ENCODE data around the gene UAP1L1. TPM values are rescaled to one million over a fixed set of nuclear protein-coding genes. Genes with fewer than 3 reads are reported as not detected.

The UAP1L1 gene
- total RNA-seq, 8 experiments from 2014 or later, result 0.63 to 8.9 (median 4.5) TPM

DNA sequence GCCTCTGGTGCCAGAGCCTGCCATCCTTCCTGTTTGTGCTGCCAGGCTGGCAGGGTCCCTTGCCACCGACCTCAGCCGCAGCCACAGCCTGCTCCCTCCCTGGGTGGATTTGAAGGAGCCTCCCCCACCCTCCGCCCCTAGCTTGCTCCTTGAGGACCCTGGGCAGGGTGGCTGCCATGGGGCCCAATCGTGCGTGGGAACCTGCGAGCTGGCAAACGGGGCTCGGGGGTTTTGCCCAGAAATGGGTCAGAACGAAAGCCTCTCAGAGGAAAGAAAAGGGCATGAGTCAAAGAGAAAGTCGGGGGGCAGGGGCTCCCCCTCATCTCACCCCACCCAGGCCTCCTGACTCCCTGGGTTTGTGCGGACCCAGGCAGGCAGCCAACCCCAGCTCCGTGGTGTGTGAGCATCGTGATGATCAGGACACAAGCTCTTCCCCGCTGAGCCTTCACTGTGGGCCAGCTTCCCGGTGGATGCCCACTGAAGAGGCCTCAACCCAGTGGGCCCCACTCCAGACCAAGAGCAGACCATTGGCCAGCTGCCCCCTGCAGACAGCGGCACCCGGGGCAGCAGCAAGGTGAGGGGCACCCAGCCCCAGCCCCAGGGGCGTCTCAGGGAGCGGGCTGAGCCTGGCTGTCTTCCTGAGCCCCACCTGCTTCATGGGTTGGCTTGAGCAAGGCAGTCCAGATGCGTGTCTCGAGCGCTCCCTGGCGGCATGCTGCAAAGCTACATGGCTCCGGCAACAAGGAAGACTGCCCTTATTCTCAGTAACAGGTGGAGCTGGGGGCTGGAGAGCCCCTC lies 42.4 kb upstream of the UAP1L1 start:
- in situ Hi-C loops (cut with MboI; ENCODE audit: low pct_unique_long_range_greater_than_20kb in 2 of 9, low sequenced_read_pairs in 9 of 9, unreplicated experiment in 9 of 9), result loop anchor here in 7 of 9 experiments (25.0 kb wide), 1 partner anchor 248 kb away; the partner anchor contains the start of genes CCDC183 (in 7 of the 7) and TMEM141 (in 7 of the 7)
- peaks cover 7 to 11% of the 10 kb centered on the region in 2 donors for H3K4me1 ChIP-seq (replicated peaks in 1 of 2)
- WGBS, 10 experiments, result 0 to 80% (median 16%) methylated on average over 1 to 11 of the region's 24 CpGs; no CpG with 5 or more reads in 4 of the 10 experiments
- no peak overlapping the region for H3K27ac ChIP-seq
- peak; percentile 81 to 98 (median 85) for ATAC-seq (replicated peaks in 6 of 8)
- H3K4me3 ChIP-seq, result no peak overlapping the region

DNA sequence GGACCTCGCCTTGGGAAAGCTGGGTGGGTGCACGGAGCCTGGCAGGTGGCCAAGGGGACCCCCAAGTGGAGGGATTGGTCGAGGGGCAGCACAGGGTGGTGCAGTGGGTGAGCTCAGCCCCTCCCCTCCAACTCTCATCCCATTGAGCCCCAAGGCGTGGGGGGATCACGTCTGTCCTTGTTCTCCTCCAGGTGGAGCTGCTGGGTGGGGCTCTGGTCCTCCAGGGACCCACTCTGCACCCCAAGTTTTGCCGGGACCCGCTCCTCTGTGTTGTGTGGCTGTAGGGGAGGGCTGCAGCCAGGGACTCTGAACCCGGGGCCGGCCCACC lies 41.8 kb upstream of the UAP1L1 start:
- WGBS, 10 experiments, result 0% methylated on average over 1 of the region's 9 CpGs; no CpG with 5 or more reads in 8 of the 10 experiments
- in situ Hi-C loops (cut with MboI; ENCODE audit: low pct_unique_long_range_greater_than_20kb in 2 of 9, low sequenced_read_pairs in 9 of 9, unreplicated experiment in 9 of 9), result loop anchor here in 7 of 9 experiments (25.0 kb wide), 1 partner anchor 248 kb away; the partner anchor contains the start of genes CCDC183 (in 7 of the 7) and TMEM141 (in 7 of the 7)
- Histone ChIP-seq H3K27ac (no peak overlapping the region), H3K4me1 (replicated peaks in 1 of 2) (peaks cover 7 to 11% of the 10 kb centered on the region in 2 donors), H3K4me3 (no peak overlapping the region)
- peak; percentile 13 to 57 (median 37) for ATAC-seq (replicated peaks in 6 of 8)

DNA sequence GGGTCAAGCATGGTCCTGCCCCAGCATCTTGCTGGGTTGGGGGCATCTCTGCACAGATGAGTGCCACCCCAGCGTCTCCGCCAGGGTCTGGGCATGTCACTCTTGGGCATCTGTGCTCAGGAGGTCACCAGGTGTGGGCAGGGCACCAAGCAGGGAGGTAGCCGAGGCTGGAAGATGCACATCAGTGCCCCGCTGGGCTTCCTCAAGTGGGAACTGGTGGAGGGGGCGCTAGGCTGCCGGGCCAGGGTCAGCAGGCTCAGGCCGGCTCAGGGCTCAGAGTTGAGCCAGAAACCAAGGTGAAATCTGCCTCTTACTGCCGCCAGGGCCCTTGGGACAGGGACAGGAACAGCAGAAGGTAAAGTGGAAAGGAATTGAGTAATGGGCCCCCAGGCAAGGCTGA lies 41.4 kb upstream of the UAP1L1 start:
- Histone ChIP-seq H3K27ac (no peak overlapping the region), H3K4me1 (replicated peaks in 1 of 2) (peaks cover 7 to 11% of the 10 kb centered on the region in 2 donors), H3K4me3 (no peak overlapping the region)
- in situ Hi-C loops (cut with MboI; ENCODE audit: low pct_unique_long_range_greater_than_20kb in 2 of 9, low sequenced_read_pairs in 9 of 9, unreplicated experiment in 9 of 9), result loop anchor here in 7 of 9 experiments (25.0 kb wide), 1 partner anchor 249 kb away; the partner anchor contains the start of genes CCDC183 (in 7 of the 7) and TMEM141 (in 7 of the 7)
- no peak for ATAC-seq (replicated peaks in 6 of 8)
- WGBS, 10 experiments, result 57 to 100% (median 82%) methylated on average over 1 to 5 of the region's 8 CpGs; no CpG with 5 or more reads in 5 of the 10 experiments

DNA sequence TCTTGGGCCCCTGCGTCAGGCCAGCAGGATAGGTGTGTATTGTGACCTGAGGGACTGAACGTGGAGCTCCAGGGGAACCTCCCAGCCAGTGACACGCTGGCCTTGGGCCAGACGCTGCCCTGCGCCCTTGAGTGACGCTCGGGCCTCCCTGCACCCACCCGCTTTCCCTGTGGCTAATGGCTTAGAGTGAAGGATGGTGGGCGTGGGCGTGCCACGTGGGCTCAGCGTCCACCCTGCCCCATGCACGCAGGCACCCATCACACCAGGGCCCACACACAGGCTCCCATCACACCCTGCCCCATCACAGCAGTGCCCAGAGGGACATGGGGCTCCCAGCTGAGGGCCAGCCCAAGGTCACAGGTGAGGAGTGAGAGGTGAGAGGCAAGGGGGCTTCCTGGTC lies 40.3 kb upstream of the UAP1L1 start:
- whole genome bisulfite sequencing, 10 experiments, result 20 to 96% (median 79%) methylated on average over 1 to 5 of the region's 13 CpGs; no CpG with 5 or more reads in 6 of the 10 experiments
- no peak overlapping the region for H3K4me3 ChIP-seq
- H3K27ac ChIP-seq, result no peak overlapping the region
- in situ Hi-C loops (cut with MboI; ENCODE audit: low pct_unique_long_range_greater_than_20kb in 2 of 9, low sequenced_read_pairs in 9 of 9, unreplicated experiment in 9 of 9), result loop anchor here in 7 of 9 experiments (25.0 kb wide), 1 partner anchor 250 kb away; the partner anchor contains the start of genes CCDC183 (in 7 of the 7) and TMEM141 (in 7 of the 7)
- peaks cover 3 to 8% of the 10 kb centered on the region in 2 donors for H3K4me1 ChIP-seq (replicated peaks in 1 of 2)
- ATAC-seq (replicated peaks in 6 of 8), result no peak

DNA sequence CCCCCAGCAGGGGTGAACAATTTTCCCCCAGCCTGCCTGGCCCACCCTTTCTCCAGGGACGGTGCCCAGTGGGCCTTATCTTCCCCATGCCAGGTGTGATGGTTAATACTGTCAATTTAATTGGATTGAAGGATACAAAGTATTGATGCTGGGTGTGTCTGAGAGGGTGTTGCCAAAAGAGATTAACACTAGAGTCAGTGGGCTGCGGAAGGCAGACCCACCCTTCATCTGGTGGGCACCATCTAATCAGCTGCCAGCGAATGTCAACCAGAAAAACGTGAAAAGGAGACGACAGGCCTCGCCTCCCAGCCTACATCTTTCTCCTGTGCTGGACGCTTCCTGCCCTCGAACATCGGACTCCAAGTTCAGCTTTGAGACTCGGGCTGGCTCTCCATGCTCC lies 39.8 kb upstream of the UAP1L1 start:
- 80 to 100% (median 84%) methylated on average over 1 to 5 of the region's 10 CpGs; no CpG with 5 or more reads in 4 of the 10 experiments for WGBS, 10 experiments

DNA sequence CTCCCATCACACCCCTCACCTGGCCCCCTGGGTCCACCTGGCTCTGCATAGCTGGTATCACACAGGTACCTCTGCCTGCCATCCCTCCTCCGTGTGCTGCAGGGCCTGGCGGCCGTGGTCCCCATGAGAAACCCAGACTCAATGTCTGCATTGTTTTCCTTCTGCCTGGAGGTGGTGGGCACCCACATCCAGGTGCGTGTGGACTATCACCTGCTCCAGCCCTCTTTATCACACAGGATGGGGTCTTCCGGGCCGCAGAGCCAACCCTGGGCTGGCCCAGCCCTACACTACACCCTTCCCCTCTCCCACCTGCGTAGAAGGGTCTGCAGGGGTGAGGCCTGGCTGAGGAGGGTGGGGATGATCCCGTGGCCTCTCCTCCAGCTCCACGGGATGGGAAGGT lies 38.4 kb upstream of the UAP1L1 start:
- Histone ChIP-seq H3K4me1 (replicated peaks in 1 of 2) (peaks cover 5% of the 10 kb centered on the region in 2 donors), H3K4me3 (no peak overlapping the region), H3K27ac (no peak overlapping the region)
- WGBS, 10 experiments, result 93 to 100% (median 100%) methylated on average over 2 to 3 of the region's 9 CpGs; no CpG with 5 or more reads in 7 of the 10 experiments
- in situ Hi-C loops (cut with MboI; ENCODE audit: low pct_unique_long_range_greater_than_20kb in 2 of 9, low sequenced_read_pairs in 9 of 9, unreplicated experiment in 9 of 9), result loop anchor here in 7 of 9 experiments (25.0 kb wide), 1 partner anchor 252 kb away; the partner anchor contains the start of genes CCDC183 (in 7 of the 7) and TMEM141 (in 7 of the 7)
- ATAC-seq (replicated peaks in 6 of 8), result no peak

More for the DNA sequence above, 39.8 kb upstream of the UAP1L1 start:
- no peak overlapping the region for H3K27ac ChIP-seq
- in situ Hi-C loops (cut with MboI; ENCODE audit: low pct_unique_long_range_greater_than_20kb in 2 of 9, low sequenced_read_pairs in 9 of 9, unreplicated experiment in 9 of 9), result loop anchor here in 7 of 9 experiments (25.0 kb wide), 1 partner anchor 250 kb away; the partner anchor contains the start of genes CCDC183 (in 7 of the 7) and TMEM141 (in 7 of the 7)
- H3K4me1 ChIP-seq (replicated peaks in 1 of 2), result peaks cover 2 to 4% of the 10 kb centered on the region in 2 donors
- no peak overlapping the region for H3K4me3 ChIP-seq
- no peak for ATAC-seq (replicated peaks in 6 of 8)

DNA sequence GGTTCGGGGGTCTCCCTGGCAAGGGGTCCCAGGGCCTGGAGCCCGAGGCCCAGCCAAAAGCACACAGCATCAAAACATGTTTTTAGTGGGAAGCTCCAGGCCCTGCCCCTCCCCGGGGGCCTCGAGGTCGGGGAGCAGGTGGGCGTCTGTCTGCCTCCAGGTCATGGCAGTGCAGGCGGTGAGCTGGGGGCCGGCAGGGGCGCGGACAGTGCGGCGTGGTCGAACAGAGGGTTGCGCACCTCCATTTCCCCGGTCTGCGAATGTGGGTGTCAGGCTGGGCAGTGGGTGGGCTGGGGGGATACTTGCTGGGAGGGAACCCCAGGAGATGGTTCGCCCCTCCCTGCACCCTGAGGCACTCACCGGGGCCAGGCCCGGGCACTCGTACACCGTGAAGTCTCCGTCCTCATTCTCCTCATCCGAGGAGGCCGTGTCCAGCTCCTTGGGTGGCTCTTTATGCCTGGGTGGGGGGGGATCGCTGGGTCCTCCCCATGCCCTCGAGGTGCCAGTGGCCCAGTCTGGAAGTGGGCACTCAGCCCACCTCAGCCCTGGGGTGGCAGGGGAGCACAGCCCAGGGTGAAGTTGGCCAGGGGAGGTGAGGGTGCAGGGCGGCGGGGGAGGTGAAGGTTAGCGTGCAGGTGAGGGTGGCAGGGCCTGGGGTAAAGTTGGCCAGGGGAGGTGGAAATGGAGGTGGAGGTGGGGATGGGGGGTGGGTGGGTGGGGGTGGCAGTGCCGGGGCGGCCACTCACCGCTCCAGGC lies 37.5 kb upstream of the UAP1L1 start:
- ATAC-seq (replicated peaks in 6 of 8), result no peak
- WGBS, 10 experiments, result 33 to 100% (median 80%) methylated on average over 1 to 6 of the region's 32 CpGs; no CpG with 5 or more reads in 5 of the 10 experiments
- no peak overlapping the region for H3K27ac ChIP-seq
- H3K4me3 ChIP-seq, result no peak overlapping the region
- H3K4me1 ChIP-seq (replicated peaks in 1 of 2), result peaks cover 14% of the 10 kb centered on the region in 2 donors
- in situ Hi-C loops (cut with MboI; ENCODE audit: low pct_unique_long_range_greater_than_20kb in 2 of 9, low sequenced_read_pairs in 9 of 9, unreplicated experiment in 9 of 9), result loop anchor here in 7 of 9 experiments (25.0 kb wide), 1 partner anchor 252 kb away; the partner anchor contains the start of genes CCDC183 (in 7 of the 7) and TMEM141 (in 7 of the 7)

DNA sequence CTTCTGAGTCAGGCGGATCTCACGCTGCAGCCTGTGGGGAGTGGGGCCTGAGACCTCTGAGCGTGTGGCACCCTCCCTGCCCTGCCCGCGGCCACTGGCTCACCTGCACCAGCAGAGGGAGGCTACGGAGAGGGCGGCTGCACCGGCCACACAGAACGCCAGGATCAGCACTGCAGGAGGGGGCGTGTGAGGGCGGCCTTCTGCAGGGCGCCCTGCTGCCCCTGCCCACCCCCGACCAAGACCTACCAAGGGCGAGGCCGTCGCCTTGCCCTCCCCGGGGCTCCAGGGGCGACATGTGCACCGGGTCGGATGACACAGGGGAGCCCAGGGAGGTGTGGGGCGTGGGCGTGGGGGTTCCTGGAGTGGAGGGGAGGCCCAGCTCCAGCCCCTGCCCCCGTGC lies 36.7 kb upstream of the UAP1L1 start:
- Histone ChIP-seq H3K27ac (no peak overlapping the region), H3K4me3 (no peak overlapping the region), H3K4me1 (replicated peaks in 1 of 2) (peaks cover 14 to 15% of the 10 kb centered on the region in 2 donors)
- in situ Hi-C loops (cut with MboI; ENCODE audit: low pct_unique_long_range_greater_than_20kb in 2 of 9, low sequenced_read_pairs in 9 of 9, unreplicated experiment in 9 of 9), result loop anchor here in 7 of 9 experiments (25.0 kb wide), 1 partner anchor 253 kb away; the partner anchor contains the start of genes CCDC183 (in 7 of the 7) and TMEM141 (in 7 of the 7)
- peak in 3 of 8 experiments; percentile 1 to 5 (median 2) for ATAC-seq (replicated peaks in 6 of 8)
- WGBS, 10 experiments, result no CpG with 5 or more reads among the region's 23 CpGs

DNA sequence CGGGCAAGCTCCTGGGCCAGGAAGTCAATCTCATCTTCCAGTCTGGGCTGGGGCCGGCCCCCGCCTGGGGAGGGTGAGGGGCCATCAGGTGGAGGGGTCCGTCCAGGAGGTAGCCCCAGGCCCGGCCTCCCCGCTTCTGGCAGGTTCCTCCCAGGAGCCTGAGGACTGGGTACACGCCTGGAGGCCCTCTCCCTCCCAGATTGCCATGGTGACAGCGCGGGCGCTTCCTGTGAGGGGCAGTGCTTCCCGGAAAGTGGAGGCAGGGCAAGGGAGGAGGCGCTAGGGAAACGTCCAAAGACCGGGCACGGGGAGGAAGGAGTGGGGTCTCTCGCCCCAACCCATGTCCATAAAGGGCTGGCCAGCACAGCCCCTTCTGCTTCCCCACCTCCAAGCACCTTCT lies 36.2 kb upstream of the UAP1L1 start:
- WGBS, 10 experiments, result 40% methylated on average over 1 to 4 of the region's 16 CpGs; no CpG with 5 or more reads in 8 of the 10 experiments
- H3K4me1 ChIP-seq (replicated peaks in 1 of 2), result peaks cover 14 to 15% of the 10 kb centered on the region in 2 donors
- no peak overlapping the region for H3K27ac ChIP-seq
- in situ Hi-C loops (cut with MboI; ENCODE audit: low pct_unique_long_range_greater_than_20kb in 2 of 9, low sequenced_read_pairs in 9 of 9, unreplicated experiment in 9 of 9), result loop anchor here in 7 of 9 experiments (25.0 kb wide), 1 partner anchor 254 kb away; the partner anchor contains the start of genes CCDC183 (in 7 of the 7) and TMEM141 (in 7 of the 7)
- ATAC-seq (replicated peaks in 6 of 8), result peak in 5 of 8 experiments; percentile 11 to 32 (median 18)
- H3K4me3 ChIP-seq, result no peak overlapping the region

DNA sequence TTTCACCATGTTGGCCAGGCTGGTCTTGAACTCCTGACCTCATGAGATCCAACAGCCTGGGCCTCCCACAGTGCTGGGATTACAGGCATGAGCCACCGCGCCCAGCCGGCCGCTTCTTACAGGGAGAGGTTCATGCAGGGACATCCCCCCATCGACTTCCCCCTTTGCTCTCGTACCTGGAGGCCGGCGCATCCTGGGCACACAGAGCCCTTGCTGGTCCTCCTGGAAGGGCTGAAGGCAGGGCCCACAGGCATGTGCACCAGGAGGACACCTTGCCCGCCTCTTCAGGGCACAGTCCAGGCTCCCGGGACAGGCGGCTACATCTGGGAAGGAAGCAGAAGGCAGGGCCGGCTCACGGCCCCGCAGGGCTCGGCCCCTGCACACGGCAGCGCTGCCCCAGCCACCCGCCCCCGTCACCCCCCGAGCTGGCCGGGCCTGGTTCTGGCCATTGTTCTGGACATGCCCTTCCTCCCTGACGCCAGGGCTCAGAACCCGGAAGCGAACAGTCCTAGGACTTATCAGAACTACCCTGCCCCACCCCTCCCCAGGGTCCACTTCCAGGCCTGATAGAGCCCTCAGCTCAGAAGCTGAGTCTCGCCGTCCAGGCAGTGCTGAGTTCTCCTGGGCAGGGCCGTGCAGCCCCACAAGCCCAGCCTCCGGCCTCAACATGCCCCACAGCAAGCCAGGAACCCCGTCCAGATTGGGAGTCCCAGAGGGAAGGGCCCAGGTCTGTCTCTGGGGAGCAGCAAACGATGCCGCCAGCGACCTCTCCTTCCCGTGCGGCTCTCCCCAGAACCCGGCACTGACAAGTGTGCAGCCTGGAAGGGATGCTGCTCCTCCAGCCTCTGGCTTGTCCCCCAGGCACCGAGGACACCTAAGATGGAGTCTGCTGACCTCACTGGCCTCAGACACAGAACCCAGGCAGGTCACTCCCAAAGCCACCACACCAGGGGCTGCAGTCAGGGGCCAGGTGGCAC lies 34.3 kb upstream of the UAP1L1 start:
- ATAC-seq (replicated peaks in 6 of 8), result no peak
- Histone ChIP-seq H3K4me3 (no peak overlapping the region), H3K27ac (no peak overlapping the region), H3K4me1 (replicated peaks in 1 of 2) (peaks cover 14 to 15% of the 10 kb centered on the region in 2 donors)
- in situ Hi-C loops (cut with MboI; ENCODE audit: low pct_unique_long_range_greater_than_20kb in 2 of 9, low sequenced_read_pairs in 9 of 9, unreplicated experiment in 9 of 9), result loop anchor here in 7 of 9 experiments (25.0 kb wide), 1 partner anchor 256 kb away; the partner anchor contains the start of genes CCDC183 (in 7 of the 7) and TMEM141 (in 7 of the 7)
- WGBS, 10 experiments, result 67 to 100% (median 94%) methylated on average over 1 to 5 of the region's 36 CpGs; no CpG with 5 or more reads in 5 of the 10 experiments

DNA sequence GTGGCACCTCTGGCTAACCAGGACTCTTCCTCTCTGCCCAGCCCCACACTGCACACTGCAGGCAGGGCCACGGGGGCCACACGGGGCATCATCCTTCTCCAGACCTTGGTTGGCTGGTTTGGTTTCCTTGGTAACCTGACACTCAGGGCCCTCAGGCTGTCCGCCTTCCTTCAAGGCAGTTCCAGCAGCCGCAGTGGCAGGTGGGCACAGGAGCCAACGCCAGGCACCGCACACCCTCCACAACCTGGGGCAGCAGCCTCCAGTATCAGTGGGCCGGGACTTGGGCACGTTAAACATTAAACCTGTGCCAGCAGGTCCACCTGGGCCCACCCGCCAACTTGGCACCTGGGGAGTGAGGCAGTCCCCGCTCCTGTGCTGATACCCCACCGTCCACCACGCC lies 33.3 kb upstream of the UAP1L1 start:
- no peak for ATAC-seq (replicated peaks in 6 of 8)
- H3K4me3 ChIP-seq, result peak overlapping the region in 2 of 5 donors; percentile 45 to 63
- H3K27ac ChIP-seq, result no peak overlapping the region
- WGBS, 10 experiments, result 48 to 94% (median 76%) methylated on average over 2 to 6 of the region's 12 CpGs; no CpG with 5 or more reads in 7 of the 10 experiments
- in situ Hi-C loops (cut with MboI; ENCODE audit: low pct_unique_long_range_greater_than_20kb in 2 of 9, low sequenced_read_pairs in 9 of 9, unreplicated experiment in 9 of 9), result loop anchor here in 7 of 9 experiments (25.0 kb wide), 1 partner anchor 257 kb away; the partner anchor contains the start of genes CCDC183 (in 7 of the 7) and TMEM141 (in 7 of the 7)
- H3K4me1 ChIP-seq (replicated peaks in 1 of 2), result peaks cover 18 to 19% of the 10 kb centered on the region in 2 donors
